SK-N-SH (cell line): ENCODE measurements around the gene CYP1B1. TPM values are rescaled to one million over a fixed set of nuclear protein-coding genes. Genes with fewer than 3 reads are reported as not detected.

Experiments used
- CTCF ChIA-PET: fragments of 300-600, 350-600 bp; formaldehyde crosslinking; extraction: SDS; loops from one replicate; lab custom pipeline; 2021; lab: Yijun Ruan, JAX
- POLR2A ChIA-PET: fragments of 350-600 bp; sonication (Branson Sonifier 250); formaldehyde crosslinking; extraction: SDS; loops from one replicate; lab custom pipeline; 2020; ENCODE audit warnings: antibody characterized with exemption, inconsistent platforms; lab: Yijun Ruan, JAX
- DNase-seq: peaks from one replicate; pipeline ENCODE4 v3.0.0; 2012
- H2AFZ ChIP-seq: fragments of 200-600 bp; sonication (generic); 2 replicates; pipeline ENCODE4 v1.8.1; 2016; ENCODE audit warnings: antibody characterized with exemption, mild to moderate bottlenecking, low read depth
- H3F3A ChIP-seq: fragments of 200-600 bp; sonication (generic); replicated peaks from 2 replicates; pipeline ENCODE3; 2016; ENCODE audit warnings: antibody characterized with exemption, mild to moderate bottlenecking; ENCODE audit not compliant: insufficient read depth
- H3K27ac ChIP-seq, 2 experiments: fragments of 200-500 bp in 1 of 2; fragments of 200-600 bp in 1 of 2; sonication (Bioruptor generic) in 1 of 2; sonication (generic), shearing (Covaris generic) in 1 of 2; 2 replicates each; pipeline versions ENCODE4 v1.5.1 to v1.6.1; 2014 to 2016; ENCODE audit warnings: low read depth in 2 of 2, inconsistent platforms in 1 of 2, low read length in 1 of 2, mild to moderate bottlenecking in 1 of 2, mixed read lengths in 1 of 2
- H3K27me3 ChIP-seq: fragments of 200-600 bp; sonication (generic), shearing (Covaris generic); 2 replicates; pipeline ENCODE4 v1.6.1; 2016; ENCODE audit warnings: mixed run types; ENCODE audit not compliant: insufficient read depth
- H3K36me3 ChIP-seq, 2 experiments: fragments of 200-500 bp in 1 of 2; fragments of 200-600 bp in 1 of 2; sonication (Bioruptor generic) in 1 of 2; sonication (generic) in 1 of 2; replicated peaks in 1 of 2; 2 replicates each; pipeline versions ENCODE3 to v1.5.1; 2014 to 2016; ENCODE audit warnings: low read length in 1 of 2, mild to moderate bottlenecking in 1 of 2; ENCODE audit not compliant: insufficient read depth in 2 of 2, control insufficient read depth in 1 of 2
- H3K4me1 ChIP-seq, 2 experiments: fragments of 200-500 bp in 1 of 2; fragments of 200-600 bp in 1 of 2; sonication (Bioruptor generic) in 1 of 2; sonication (generic), shearing (Covaris generic) in 1 of 2; 2 replicates each; pipeline versions ENCODE4 v1.5.1 to v1.6.1; 2014 to 2016; ENCODE audit warnings: low read depth in 1 of 2, low read length in 1 of 2, mixed run types in 1 of 2; ENCODE audit not compliant: insufficient read depth in 2 of 2, control insufficient read depth in 1 of 2
- H3K4me2 ChIP-seq: fragments of 200-600 bp; sonication (generic), shearing (Covaris generic); 2 replicates; pipeline ENCODE4 v1.6.1; 2017; ENCODE audit warnings: mixed run types
- H3K4me3 ChIP-seq, 2 experiments: fragments of 200-500 bp in 1 of 2; fragments of 200-600 bp in 1 of 2; sonication (Bioruptor generic) in 1 of 2; sonication (generic), shearing (Covaris generic) in 1 of 2; 2 replicates each; pipeline versions ENCODE4 v1.5.1 to v1.8.1; 2014 to 2016; ENCODE audit warnings: low read depth in 2 of 2, inconsistent platforms in 1 of 2, low read length in 1 of 2, mild to moderate bottlenecking in 1 of 2, mixed read lengths in 1 of 2, moderate library complexity in 1 of 2
- H3K79me2 ChIP-seq: fragments of 200-600 bp; sonication (generic); 2 replicates; pipeline ENCODE4 v1.8.1; 2017; ENCODE audit warnings: mild to moderate bottlenecking; ENCODE audit not compliant: insufficient read depth
- H3K9ac ChIP-seq: fragments of 200-600 bp; sonication (generic); 2 replicates; pipeline ENCODE4 v1.6.1; 2017; ENCODE audit warnings: mixed run types
- H3K9me2 ChIP-seq: fragments of 200-600 bp; sonication (generic); 2 replicates; pipeline ENCODE4 v1.6.1; 2017; ENCODE audit warnings: mixed run types
- H3K9me3 ChIP-seq: fragments of 200-600 bp; sonication (generic); 2 replicates; pipeline ENCODE4 v1.6.1; 2017; ENCODE audit warnings: mixed run types, mild to moderate bottlenecking, moderate library complexity
- H4K20me1 ChIP-seq: fragments of 200-600 bp; sonication (generic); 2 replicates; pipeline ENCODE4 v1.6.1; 2017; ENCODE audit warnings: mild to moderate bottlenecking, mixed run types; ENCODE audit not compliant: insufficient read depth
- CHD2 ChIP-seq: fragments of 150-350 bp; IDR thresholded peaks from 2 replicates; pipeline ENCODE4 v1.6.1; 2018; ENCODE audit warnings: low read length; ENCODE audit not compliant: partially characterized antibody
- ELF1 ChIP-seq: IDR thresholded peaks from 2 replicates; pipeline ENCODE4 v1.4.0; 2012
- EZH2phosphoT487 ChIP-seq: fragments of 200-600 bp; sonication (generic); IDR thresholded peaks from 2 replicates; pipeline ENCODE4 v1.6.1; 2017; ENCODE audit warnings: low read depth, mixed run types, mild to moderate bottlenecking, antibody characterized with exemption, moderate library complexity, borderline replicate concordance
- FOXJ3 ChIP-seq: sonication (generic); formaldehyde crosslinking; IDR thresholded peaks from 2 replicates; pipeline ENCODE4 v1.5.1; 2020; ENCODE audit warnings: mild to moderate bottlenecking, missing genetic modification reagents
- GATA2 ChIP-seq: sonication (generic); formaldehyde crosslinking; IDR thresholded peaks from 2 replicates; pipeline ENCODE4 v1.5.0; 2020; ENCODE audit warnings: mild to moderate bottlenecking, missing genetic modification reagents
- IRF3 ChIP-seq: fragments of 150-350 bp; IDR thresholded peaks from 2 replicates; pipeline ENCODE4 v1.6.1; 2016; ENCODE audit warnings: mild to moderate bottlenecking, low read depth, low read length
- JUND ChIP-seq: IDR thresholded peaks from 2 replicates; pipeline ENCODE4 v1.4.0; 2012
- MEF2A ChIP-seq: IDR thresholded peaks from 2 replicates; pipeline ENCODE4 v1.4.0; 2012; ENCODE audit warnings: low read depth, borderline replicate concordance
- MXI1 ChIP-seq: IDR thresholded peaks from 2 replicates; pipeline ENCODE4 v1.6.1; 2012; ENCODE audit warnings: mild to moderate bottlenecking, low read depth, low read length, improper control_type of control experiment
- REST ChIP-seq: IDR thresholded peaks from 2 replicates; pipeline ENCODE4 v1.6.1; 2012; ENCODE audit warnings: mild to moderate bottlenecking, low read depth, low read length, moderate library complexity
- RXRA ChIP-seq: IDR thresholded peaks from 2 replicates; pipeline ENCODE4 v1.4.0; 2012; ENCODE audit warnings: low read depth, mild to moderate bottlenecking, borderline replicate concordance
- SMC3 ChIP-seq: IDR thresholded peaks from 2 replicates; pipeline ENCODE4 v1.6.1; 2012; ENCODE audit warnings: low read depth, low read length, improper control_type of control experiment
- TCF12 ChIP-seq: IDR thresholded peaks from 2 replicates; pipeline ENCODE4 v1.4.0; 2012
- USF1 ChIP-seq: IDR thresholded peaks from 2 replicates; pipeline ENCODE4 v1.4.0; 2012; ENCODE audit warnings: low read depth, borderline replicate concordance
- YY1 ChIP-seq: IDR thresholded peaks from 2 replicates; pipeline ENCODE4 v1.4.0; 2012; ENCODE audit warnings: low read depth, mild to moderate bottlenecking
- ZBTB33 ChIP-seq: IDR thresholded peaks from 2 replicates; pipeline ENCODE4 v1.4.0; 2012; ENCODE audit warnings: low read depth, borderline replicate concordance
- WGBS: methylation state at CpG from one replicate; pipeline ENCODE4 v1.1.6; 2017; ENCODE audit warnings: low lambda C conversion rate; 5-methylcytosine and 5-hydroxymethylcytosine counted together
- polyA plus RNA-seq, 3 experiments: library from polyadenylated mRNA; depleted of rRNA; stranded (reverse); fragments of >200 nt; gene quantifications; 2 replicates each; pipeline ENCODE4 v1.2.3, GENCODE V29; 2012

The CYP1B1 gene
- polyA plus RNA-seq, 1 of the 3 experiments (the other 2 are of a cell fraction), result 0.20 TPM

- H3K79me2 ChIP-seq, result no peaks in the 10 kb centered on the region
- WGBS, result 55% methylated on average over 2 of the region's 2 CpGs
- no peak overlapping the region for H2AFZ ChIP-seq
- no peaks in the 10 kb centered on the region; a peak in 2 of 4 replicates for H3K4me1 ChIP-seq
- H3K9me2 ChIP-seq, result no peaks in the 10 kb centered on the region
- TF ChIP-seq JUND (no peak), FOXJ3 (CRISPR knock-in tag) (no peak), MXI1 (no peak), EZH2phosphoT487 (no peak), TCF12 (no peak), SMC3 (no peak), REST (no peak), YY1 (no peak), MEF2A (no peak), CHD2 (no peak), GATA2 (CRISPR knock-in tag) (no peak), USF1 (no peak), RXRA (no peak), ELF1 (no peak), IRF3 (no peak), ZBTB33 (no peak)
- H4K20me1 ChIP-seq, result no peaks in the 10 kb centered on the region
- POLR2A ChIA-PET, result no interaction called here
- no peaks in the 10 kb centered on the region for H3K36me3 ChIP-seq
- no peaks in the 10 kb centered on the region for H3F3A ChIP-seq
- no peaks in the 10 kb centered on the region for H3K9me3 ChIP-seq
- no peak for DNase-seq
- H3K9ac ChIP-seq, result no peak overlapping the region
- H3K4me2 ChIP-seq, result no peak overlapping the region
- no peak overlapping the region for H3K4me3 ChIP-seq
- CTCF ChIA-PET, result interaction anchor here (1.6 kb wide), 1 partner anchor 35 kb away, joined by 3 read pairs; no protein-coding TSS in a partner anchor
- H3K27ac ChIP-seq, result no peak overlapping the region
- peaks cover 8% of the 10 kb centered on the region; the same call in 1 of the 2 replicates for H3K27me3 ChIP-seq
These were observed 43.0 kb downstream of the CYP1B1 start for GRCh38 chr2:38032946-38033345.
